HG02970 (cell line): ENCODE results near the gene WDR86.

Experiments used
- ATAC-seq: cut with Tn5 transposase; IDR thresholded peaks from one replicate; pipeline ENCODE4 v1.9.1; 2021; ENCODE audit warnings: mild to moderate bottlenecking, moderate library complexity, moderate number of reproducible peaks; ENCODE audit not compliant: unreplicated experiment, low FRiP score

WDR86 gene

GRCh38 chr7:151440799-151441445 is 31.1 kb upstream of the WDR86 start:
- no peak for ATAC-seq

- no peak for ATAC-seq
These were observed 30.3 kb upstream of the WDR86 start, which contains the start of gene CRYGN for GRCh38 chr7:151439855-151440798. TSS of gene CRYGN (minus strand) at chr7:151440141. CDS start at chr7:151439917, 224 bp downstream.

GRCh38 chr7:151438864-151439601 is 29.2 kb upstream of the WDR86 start:
- ATAC-seq, result no peak

- ATAC-seq, result no peak
These were observed 28.2 kb upstream of the WDR86 start for GRCh38 chr7:151437866-151438516.

- no peak for ATAC-seq
These were observed 27.3 kb upstream of the WDR86 start for GRCh38 chr7:151437159-151437553.

- no peak for ATAC-seq
These were observed 26.8 kb upstream of the WDR86 start for GRCh38 chr7:151436446-151437158.

GRCh38 chr7:151435971-151436370 is 26.1 kb upstream of the WDR86 start:
- ATAC-seq, result no peak

GRCh38 chr7:151435103-151435916 is 25.5 kb upstream of the WDR86 start:
- no peak for ATAC-seq

- no peak for ATAC-seq
These were observed 24.7 kb upstream of the WDR86 start for GRCh38 chr7:151434549-151434948.

- no peak for ATAC-seq
These were observed 24.0 kb upstream of the WDR86 start for GRCh38 chr7:151433721-151434400.

GRCh38 chr7:151432658-151433521 is 23.1 kb upstream of the WDR86 start:
- ATAC-seq, result no peak

GRCh38 chr7:151431768-151432311 is 22.0 kb upstream of the WDR86 start:
- ATAC-seq, result no peak

- no peak for ATAC-seq
These were observed 21.5 kb upstream of the WDR86 start for GRCh38 chr7:151431281-151431767.

GRCh38 chr7:151430391-151431205 is 20.8 kb upstream of the WDR86 start:
- ATAC-seq, result no peak

- no peak for ATAC-seq
These were observed 19.9 kb upstream of the WDR86 start for GRCh38 chr7:151429560-151430331.

GRCh38 chr7:151429237-151429559 is 19.4 kb upstream of the WDR86 start:
- ATAC-seq, result no peak
